ENCODE data around the gene ETNK2. TPM values are rescaled to one million over a fixed set of nuclear protein-coding genes. Genes with fewer than 3 reads are reported as not detected.
"Not testable (repeated sequence)": the region's sequence is repeated elsewhere in the genome, so short reads cannot be mapped to it uniquely, and the experiment has no call there.

Gene ETNK2
- total RNA-seq, 1 donor from 2014 or later: 13.5 TPM

- DNase-seq (ENCODE audit: low spot score): no peak
These were observed 25.5 kb downstream of the ETNK2 start for GRCh38 chr1:204126386-204126785.

DNA sequence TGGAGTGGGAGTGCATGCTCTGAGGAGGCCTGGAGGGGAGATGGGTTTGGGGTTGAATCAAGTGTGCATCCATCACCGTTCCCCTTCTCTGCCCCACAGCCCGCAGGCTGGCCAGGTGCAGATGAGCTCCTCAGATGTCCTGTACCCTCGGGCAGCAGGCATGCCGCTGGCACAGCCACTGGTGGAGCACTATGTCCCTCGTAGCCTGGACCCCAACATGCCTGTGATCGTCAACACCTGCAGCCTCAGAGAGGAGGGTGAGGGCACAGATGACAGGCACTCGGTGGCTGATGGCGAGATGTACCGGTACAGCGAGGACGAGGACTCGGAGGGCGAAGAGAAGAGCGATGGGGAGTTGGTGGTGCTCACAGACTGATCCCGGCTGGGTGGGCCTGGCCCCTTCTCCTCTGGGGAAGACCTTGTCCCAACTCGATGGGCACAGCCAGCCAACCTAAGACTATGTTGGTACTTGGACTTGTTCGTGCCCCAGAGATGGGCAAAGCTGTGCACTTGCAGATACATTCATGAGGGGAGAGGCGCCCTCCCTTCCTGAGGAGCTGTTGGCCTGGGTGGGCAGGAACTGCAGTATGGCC lies 26.0 kb downstream of the ETNK2 start:
- DNase-seq (ENCODE audit: low spot score): no peak

DNA sequence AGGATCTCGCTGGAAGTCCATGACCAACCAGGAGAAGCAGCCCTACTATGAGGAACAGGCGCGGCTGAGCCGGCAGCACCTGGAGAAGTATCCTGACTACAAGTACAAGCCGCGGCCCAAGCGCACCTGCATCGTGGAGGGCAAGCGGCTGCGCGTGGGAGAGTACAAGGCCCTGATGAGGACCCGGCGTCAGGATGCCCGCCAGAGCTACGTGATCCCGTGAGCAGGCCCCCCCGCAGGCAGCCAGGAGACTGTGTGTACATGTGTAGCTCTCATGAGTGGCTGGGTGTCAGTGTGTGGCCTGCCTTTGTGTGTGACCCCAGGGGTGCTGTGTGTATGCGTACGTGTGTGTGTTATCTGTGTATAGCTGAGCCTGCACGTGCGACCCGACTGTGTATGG lies 27.2 kb downstream of the ETNK2 start:
- no peak for DNase-seq (ENCODE audit: low spot score)

- no peak for DNase-seq (ENCODE audit: low spot score)
These were observed 28.5 kb downstream of the ETNK2 start for GRCh38 chr1:204123376-204123775.

DNA sequence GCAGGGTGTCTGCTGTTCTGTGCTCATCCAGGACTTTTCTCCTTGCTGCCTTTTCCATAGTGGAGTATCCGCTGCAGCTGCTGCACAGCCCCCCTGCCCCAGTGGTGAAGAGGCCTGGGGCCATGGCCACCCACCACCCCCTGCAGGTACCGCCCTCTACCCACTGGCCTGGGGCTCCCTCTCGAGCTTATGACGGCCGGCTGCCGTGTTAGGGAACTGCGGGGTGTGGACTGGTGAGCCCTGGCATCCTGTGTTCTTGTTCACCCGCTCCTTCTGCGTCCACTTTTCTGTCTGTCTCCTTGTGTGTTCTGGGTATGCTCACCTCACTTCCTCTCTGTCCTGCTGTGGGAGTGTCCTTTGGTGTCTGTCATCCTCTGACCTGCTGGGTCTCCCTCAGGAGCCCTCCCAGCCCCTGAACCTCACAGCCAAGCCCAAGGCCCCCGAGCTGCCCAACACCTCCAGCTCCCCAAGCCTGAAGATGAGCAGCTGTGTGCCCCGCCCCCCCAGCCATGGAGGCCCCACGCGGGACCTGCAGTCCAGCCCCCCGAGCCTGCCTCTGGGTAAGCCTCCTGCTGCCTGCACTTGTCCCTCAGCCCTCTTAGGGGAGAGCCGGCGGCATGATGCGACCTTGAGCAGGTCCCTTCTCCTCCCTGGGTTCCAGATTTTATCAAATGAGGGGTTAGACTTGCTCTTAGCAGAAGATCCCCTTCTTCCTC lies 29.8 kb downstream of the ETNK2 start:
- no peak for DNase-seq (ENCODE audit: low spot score)

- DNase-seq (ENCODE audit: low spot score): no peak
These were observed 35.3 kb downstream of the ETNK2 start for GRCh38 chr1:204116539-204116938.

DNA sequence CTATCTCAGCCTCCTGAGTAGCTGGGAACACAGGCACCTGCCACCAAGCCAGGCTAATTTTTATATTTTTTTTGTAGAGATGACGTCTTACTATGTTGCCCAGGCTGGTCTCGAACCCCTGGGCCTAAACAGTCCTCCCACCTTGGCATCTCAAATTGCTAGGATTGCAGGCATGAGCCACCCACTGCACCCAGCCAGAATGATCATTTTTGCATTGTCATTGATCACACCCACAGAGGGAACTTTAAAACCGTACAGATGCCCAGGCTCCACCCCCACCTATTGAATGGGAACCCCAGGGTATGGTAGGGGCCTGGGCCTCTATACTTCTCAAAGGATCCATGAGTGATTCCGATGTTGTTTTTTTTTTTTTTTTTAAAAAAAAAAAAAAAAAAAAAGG lies 36.7 kb downstream of the ETNK2 start:
- DNase-seq (ENCODE audit: low spot score): no peak

DNA sequence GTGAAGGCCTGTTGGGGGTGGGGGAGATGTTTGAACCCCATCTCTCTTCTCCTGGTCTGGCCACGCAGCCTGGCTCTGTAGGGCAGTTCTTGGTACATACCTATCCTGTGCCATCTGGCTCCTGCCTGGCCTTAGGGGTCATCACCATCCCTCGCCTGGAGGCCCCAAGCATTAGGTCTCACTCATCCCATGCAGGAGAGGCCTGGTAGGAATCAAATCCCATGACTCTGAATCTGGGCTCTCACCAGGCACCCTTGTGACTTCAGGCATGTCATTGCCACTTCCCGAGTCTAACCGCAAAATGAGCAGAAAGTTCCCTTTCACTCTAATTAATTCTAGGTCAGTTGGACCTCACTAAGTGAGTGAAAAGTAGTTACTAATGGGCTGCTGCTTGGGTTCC lies 37.2 kb downstream of the ETNK2 start:
- DNase-seq (ENCODE audit: low spot score): no peak

GRCh38 chr1:204113896-204114295 lies 37.9 kb downstream of the ETNK2 start:
- DNase-seq (ENCODE audit: low spot score): no peak

- DNase-seq (ENCODE audit: low spot score): no peak
These were observed 38.7 kb downstream of the ETNK2 start for GRCh38 chr1:204112876-204113730.

GRCh38 chr1:204110894-204111633 lies 40.8 kb downstream of the ETNK2 start:
- DNase-seq (ENCODE audit: low spot score): no peak

DNA sequence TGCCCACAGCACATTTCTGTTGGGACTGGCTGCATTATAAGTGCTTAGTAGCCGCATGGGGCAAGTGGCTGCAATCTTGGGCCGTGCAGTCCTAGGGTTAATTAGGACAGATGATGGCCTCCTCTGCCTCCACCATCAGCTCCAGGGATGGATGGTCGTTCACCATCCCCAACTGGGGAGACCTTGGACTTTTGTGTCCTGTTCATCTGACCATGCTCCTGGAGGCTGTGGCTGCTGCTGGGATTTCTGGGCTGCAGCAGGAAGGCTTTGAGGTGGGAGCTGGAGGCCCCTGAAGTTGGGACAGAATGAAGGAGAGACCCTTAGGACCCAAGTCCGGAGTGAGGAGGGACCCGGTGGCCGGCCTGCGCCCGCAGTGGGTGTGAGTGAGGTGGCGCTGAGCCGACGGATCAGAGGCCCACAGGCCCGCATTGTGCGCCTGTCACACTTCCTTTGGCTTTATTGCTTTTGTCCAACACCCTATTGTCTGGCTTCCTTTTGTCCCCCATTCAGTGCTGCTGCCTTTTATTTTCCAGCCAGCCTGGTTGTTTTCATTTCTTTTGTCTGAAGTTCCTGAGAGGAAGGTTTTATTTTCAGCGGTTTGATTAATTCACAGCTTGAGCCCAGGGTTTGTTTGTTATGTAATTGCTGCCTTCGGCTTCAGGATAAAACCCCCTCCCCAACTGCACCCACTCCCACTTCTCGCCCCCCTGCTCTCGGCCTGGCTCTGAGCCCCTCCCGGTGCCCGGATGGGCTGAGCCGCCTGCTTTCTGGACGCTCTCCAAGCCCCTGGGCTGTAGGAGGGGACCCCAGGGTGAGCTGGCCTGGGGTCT lies 43.3 kb downstream of the ETNK2 start:
- DNase-seq (ENCODE audit: low spot score): no peak

- DNase-seq (ENCODE audit: low spot score): no peak
These were observed 44.0 kb downstream of the ETNK2 start for GRCh38 chr1:204107892-204108291.

DNA sequence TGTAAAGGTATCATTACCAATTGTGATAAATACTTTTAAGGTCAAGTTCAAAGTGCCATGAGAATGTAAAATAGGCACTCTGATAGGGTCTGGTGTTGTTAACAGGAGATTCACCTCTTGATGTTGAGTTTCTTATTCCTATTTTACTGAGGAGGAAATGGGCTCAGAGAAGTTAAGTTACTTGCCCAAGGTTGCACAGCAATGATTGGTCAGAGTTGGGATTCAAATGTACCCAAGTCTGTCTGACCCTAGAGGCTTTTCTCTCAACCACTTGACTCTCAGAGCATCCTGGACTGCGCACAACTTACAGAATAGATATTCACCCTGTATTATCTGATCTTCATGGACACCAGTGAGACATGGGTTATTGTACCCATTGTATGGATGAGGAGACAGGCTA lies 45.0 kb downstream of the ETNK2 start:
- no peak for DNase-seq (ENCODE audit: low spot score)

GRCh38 chr1:204105131-204105515 lies 46.7 kb downstream of the ETNK2 start:
- DNase-seq (ENCODE audit: low spot score): no peak

GRCh38 chr1:204104331-204105130 lies 47.3 kb downstream of the ETNK2 start:
- no peak for DNase-seq (ENCODE audit: low spot score)

DNA sequence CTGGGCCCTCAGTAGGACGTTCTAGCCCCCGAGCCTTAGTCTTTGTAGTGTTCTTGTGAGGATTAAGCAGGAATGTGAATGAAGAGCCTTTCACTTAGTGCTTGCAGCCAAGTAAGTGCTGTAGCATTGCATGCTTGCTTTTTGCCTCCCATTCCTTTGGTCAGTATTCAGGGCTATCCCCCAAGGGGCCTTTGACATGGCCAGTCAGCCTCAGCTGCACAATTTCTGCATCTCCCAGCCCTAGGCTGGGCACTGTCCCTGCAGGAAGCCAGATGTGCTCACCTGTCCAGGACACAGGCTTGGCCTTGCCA lies 48.5 kb downstream of the ETNK2 start:
- no peak for DNase-seq (ENCODE audit: low spot score)

DNA sequence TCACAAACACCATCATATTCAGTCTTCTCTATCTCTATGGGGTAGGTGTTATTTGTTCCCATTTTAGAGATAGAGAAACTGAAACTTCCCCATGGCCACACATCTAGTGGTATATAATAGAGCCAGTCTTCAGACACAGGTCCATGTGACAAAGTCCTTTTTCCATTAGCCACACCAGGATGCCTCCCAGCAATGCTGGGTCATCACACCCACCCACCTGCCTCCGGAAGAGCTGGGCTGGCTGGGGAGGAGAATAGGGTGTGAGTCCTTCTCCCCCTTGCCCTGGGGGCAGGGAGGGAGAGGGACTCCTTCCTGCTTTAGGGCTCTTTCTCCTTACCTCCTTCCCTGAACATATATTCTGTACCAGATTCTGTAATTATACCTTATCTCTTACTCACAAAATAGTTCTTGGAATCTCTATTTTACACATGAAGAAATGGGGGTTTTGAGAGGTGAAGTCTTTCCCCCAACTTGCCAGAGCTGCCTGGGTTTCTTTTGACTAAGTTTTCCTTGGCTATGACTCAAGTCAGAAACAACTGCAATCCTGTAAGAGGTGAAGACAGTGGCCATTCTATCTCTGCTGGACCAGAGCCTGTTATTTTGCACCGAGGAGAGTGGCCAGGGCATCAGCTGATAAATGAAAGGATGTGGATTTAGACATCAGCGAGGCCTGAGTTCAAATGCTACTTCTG lies 49.0 kb downstream of the ETNK2 start:
- DNase-seq (ENCODE audit: low spot score): no peak

DNA sequence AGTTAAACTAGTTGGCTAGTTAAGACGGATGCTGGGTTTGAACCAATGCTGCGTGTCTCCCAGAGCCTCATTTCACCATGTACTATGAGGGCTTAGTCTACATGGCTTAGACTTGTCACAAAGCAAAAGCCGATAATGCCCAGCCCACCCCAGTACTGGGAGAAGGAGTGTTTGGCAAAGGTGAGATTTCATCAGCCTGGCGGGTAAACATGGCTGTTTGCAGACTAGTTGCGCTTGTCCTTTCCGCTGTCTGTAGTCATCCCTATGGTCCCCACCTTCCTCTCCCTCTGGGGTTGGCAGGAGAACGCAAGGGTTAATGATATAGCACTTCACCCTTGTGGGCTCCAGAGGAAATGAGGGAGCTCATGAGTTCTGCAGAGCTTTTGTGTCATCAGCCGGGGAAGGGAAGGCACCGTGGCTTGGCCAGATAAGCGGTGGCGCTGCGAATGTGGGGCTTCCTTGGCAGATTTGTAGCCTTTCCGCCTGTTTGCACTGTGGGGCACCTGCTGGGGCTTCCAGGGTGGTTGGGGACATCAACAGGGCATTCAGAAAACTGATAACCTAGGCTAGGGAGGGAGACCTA lies 49.7 kb downstream of the ETNK2 start:
- no peak for DNase-seq (ENCODE audit: low spot score)

GRCh38 chr1:204099754-204100153 lies 52.1 kb downstream of the ETNK2 start:
- not testable (repeated sequence) for DNase-seq (ENCODE audit: low spot score)

All from ureter (tissue), 1 donor.